Neural crest cell (in vitro differentiated cells): ENCODE results near the gene DSCAM. TPM values are rescaled to one million over a fixed set of nuclear protein-coding genes. Genes with fewer than 3 reads are reported as not detected.

Source experiments
- DNase-seq: peaks from one replicate; pipeline ENCODE4 v3.0.0; 2021; ENCODE audit warnings: low read depth, mixed read lengths, low spot score
- H3K27ac Mint-ChIP-seq: one replicate; pipeline ENCODE4 v1.8.0; 2021; ENCODE audit warnings: mild to moderate bottlenecking, mixed read lengths; ENCODE audit not compliant: unreplicated experiment
- H3K27me3 Mint-ChIP-seq: 2 replicates; pipeline ENCODE4 v1.8.0; 2021; ENCODE audit warnings: low read depth, mild to moderate bottlenecking, mixed read lengths
- H3K36me3 Mint-ChIP-seq: 2 replicates; pipeline ENCODE4 v1.8.0; 2021; ENCODE audit warnings: low read depth, mild to moderate bottlenecking, mixed read lengths
- H3K4me1 Mint-ChIP-seq: 2 replicates; pipeline ENCODE4 v1.8.0; 2021; ENCODE audit warnings: mixed read lengths
- H3K4me3 Mint-ChIP-seq: one replicate; pipeline ENCODE4 v1.8.0; 2021; ENCODE audit warnings: mild to moderate bottlenecking, mixed read lengths
- H3K9me3 Mint-ChIP-seq: 2 replicates; pipeline ENCODE4 v1.8.0; 2021; ENCODE audit warnings: mixed read lengths
- total RNA-seq: library from RNA; stranded (reverse); gene quantifications from 2 replicates; pipeline ENCODE4 v1.2.1, GENCODE V29; 2021
- TF ChIP-seq, protein P1 (sequence below): fragments of 200-600 bp; sonication (generic); conservative IDR thresholded peaks from 2 replicates; pipeline ENCODE4 v1.5.0; 2021; ENCODE audit warnings: antibody characterized with exemption, mild to moderate bottlenecking

The DSCAM gene
- total RNA-seq, 1 donor from 2014 or later: 0.19 TPM

DNA sequence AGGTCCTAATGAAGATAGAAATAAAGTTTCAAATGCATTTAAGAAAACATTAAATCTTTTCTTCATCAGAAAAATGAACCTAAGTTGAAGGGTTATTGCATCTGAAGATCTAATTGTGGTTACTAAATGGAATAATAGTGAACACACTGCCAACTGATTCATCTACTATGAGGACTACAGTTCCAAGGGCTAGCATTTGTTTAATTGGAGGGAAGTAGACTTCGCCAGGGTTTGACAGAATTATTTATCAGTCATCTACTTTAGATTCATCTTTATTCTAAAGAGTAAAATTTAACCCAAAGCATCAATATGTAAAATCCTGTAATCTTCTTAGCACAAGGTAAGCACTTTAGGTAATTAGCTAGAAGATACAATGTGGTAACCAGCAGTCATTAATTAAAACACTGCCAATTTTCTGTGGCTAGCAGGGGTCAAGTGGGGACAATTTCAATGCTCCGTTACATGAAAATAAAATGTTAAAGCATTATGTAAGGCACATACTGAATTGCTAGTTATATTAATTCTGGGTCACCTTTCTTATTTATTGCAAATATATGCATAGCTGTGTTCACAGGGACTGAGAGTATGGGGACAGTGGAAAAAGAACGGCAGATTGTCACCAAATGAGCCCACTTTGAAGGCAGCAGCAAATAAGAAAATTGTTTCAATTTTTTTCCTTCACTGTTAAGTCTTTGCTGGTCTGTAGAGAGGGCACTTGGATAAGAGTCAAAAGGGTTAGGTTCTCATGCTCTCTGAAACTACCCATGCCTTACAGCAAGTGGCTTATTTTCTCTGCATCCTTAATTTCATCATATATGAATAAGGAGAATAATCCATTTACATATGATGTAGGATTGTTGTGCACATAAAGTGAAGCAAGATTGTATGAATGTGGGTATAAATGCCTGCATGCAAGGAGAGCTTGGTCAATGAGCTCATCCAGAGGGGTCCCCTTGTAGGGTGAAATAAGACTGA is 563.8 kb downstream of the DSCAM start:
- no peaks in the 10 kb centered on the region for H3K27me3 Mint-ChIP-seq
- no peak overlapping the region for H3K27ac Mint-ChIP-seq
- H3K4me3 Mint-ChIP-seq: no peak overlapping the region
- H3K9me3 Mint-ChIP-seq: peaks cover 3% of the 10 kb centered on the region
- peaks cover 5% of the 10 kb centered on the region for H3K4me1 Mint-ChIP-seq
- DNase-seq: no peak
- TF ChIP-seq, protein P1, sequence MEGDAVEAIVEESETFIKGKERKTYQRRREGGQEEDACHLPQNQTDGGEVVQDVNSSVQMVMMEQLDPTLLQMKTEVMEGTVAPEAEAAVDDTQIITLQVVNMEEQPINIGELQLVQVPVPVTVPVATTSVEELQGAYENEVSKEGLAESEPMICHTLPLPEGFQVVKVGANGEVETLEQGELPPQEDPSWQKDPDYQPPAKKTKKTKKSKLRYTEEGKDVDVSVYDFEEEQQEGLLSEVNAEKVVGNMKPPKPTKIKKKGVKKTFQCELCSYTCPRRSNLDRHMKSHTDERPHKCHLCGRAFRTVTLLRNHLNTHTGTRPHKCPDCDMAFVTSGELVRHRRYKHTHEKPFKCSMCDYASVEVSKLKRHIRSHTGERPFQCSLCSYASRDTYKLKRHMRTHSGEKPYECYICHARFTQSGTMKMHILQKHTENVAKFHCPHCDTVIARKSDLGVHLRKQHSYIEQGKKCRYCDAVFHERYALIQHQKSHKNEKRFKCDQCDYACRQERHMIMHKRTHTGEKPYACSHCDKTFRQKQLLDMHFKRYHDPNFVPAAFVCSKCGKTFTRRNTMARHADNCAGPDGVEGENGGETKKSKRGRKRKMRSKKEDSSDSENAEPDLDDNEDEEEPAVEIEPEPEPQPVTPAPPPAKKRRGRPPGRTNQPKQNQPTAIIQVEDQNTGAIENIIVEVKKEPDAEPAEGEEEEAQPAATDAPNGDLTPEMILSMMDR: no peak
- peaks cover 2% of the 10 kb centered on the region for H3K36me3 Mint-ChIP-seq

GRCh38 chr21:40278345-40278744 is 568.6 kb downstream of the DSCAM start:
- TF ChIP-seq, protein P1: no peak
- H3K4me1 Mint-ChIP-seq: no peaks in the 10 kb centered on the region
- H3K9me3 Mint-ChIP-seq: no peaks in the 10 kb centered on the region
- H3K27ac Mint-ChIP-seq: no peak overlapping the region
- no peak for DNase-seq
- no peak overlapping the region for H3K4me3 Mint-ChIP-seq
- no peaks in the 10 kb centered on the region for H3K27me3 Mint-ChIP-seq
- H3K36me3 Mint-ChIP-seq: peaks cover 3% of the 10 kb centered on the region

DNA sequence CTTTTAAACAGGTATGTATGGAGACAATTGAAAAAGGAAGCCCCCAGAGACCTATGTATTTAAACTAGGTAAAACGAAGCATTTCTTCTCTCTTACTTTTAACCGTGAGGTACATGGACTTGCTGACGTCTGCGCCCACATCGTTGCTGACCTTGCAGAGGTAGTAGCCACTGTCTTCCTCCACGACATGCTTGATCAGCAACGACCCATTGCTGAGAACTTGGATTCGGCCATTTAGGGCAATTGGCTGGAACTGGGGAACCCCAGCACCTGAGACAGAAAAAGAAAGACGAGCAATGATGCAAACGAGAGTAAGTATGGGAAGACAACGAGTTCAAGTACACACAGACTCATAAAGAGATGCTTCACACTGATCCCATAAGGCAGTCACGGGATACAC is 571.0 kb downstream of the DSCAM start:
- H3K4me3 Mint-ChIP-seq: no peak overlapping the region
- no peak overlapping the region for H3K27ac Mint-ChIP-seq
- H3K9me3 Mint-ChIP-seq: no peaks in the 10 kb centered on the region
- TF ChIP-seq, protein P1: no peak
- no peak for DNase-seq
- H3K4me1 Mint-ChIP-seq: peaks cover 15% of the 10 kb centered on the region
- H3K27me3 Mint-ChIP-seq: no peaks in the 10 kb centered on the region
- peaks cover 3% of the 10 kb centered on the region for H3K36me3 Mint-ChIP-seq

GRCh38 chr21:40272037-40272436 is 574.9 kb downstream of the DSCAM start:
- H3K4me3 Mint-ChIP-seq: no peak overlapping the region
- H3K36me3 Mint-ChIP-seq: peaks cover under 1% of the 10 kb centered on the region
- TF ChIP-seq, protein P1: no peak
- DNase-seq: no peak
- H3K27ac Mint-ChIP-seq: no peak overlapping the region
- no peaks in the 10 kb centered on the region for H3K27me3 Mint-ChIP-seq
- no peaks in the 10 kb centered on the region for H3K9me3 Mint-ChIP-seq
- H3K4me1 Mint-ChIP-seq: peaks cover 19% of the 10 kb centered on the region

DNA sequence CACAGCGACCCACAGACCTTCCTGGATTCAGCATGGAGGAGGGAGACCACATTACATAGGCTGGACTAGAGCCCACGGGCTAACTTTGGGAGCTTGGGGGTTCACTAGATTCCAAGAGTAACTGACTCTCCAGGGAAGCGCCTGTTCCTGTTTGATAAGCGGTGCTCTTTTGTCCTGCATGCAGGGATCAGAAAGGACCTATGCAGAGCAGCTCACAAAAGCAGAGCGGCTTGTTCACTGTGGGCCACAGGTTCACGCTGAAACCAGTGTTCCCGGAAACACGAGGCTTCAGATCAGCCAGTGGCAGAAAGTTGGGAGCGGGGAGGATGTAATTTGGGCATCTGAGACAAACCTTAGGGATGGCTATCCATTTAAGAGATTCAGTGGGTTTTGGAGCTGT is 575.8 kb downstream of the DSCAM start:
- H3K36me3 Mint-ChIP-seq: no peaks in the 10 kb centered on the region
- DNase-seq: no peak
- no peaks in the 10 kb centered on the region for H3K27me3 Mint-ChIP-seq
- peaks cover 19% of the 10 kb centered on the region for H3K4me1 Mint-ChIP-seq
- H3K9me3 Mint-ChIP-seq: no peaks in the 10 kb centered on the region
- TF ChIP-seq, protein P1: no peak
- no peak overlapping the region for H3K27ac Mint-ChIP-seq
- no peak overlapping the region for H3K4me3 Mint-ChIP-seq
